Keratinocyte (primary cell): Measurements from ENCODE around the gene TPM1. TPM values are rescaled to one million over a fixed set of nuclear protein-coding genes. Genes with fewer than 3 reads are reported as not detected.

Experiments
- DNase-seq: peaks from one replicate; pipeline ENCODE4 v3.0.0-alpha.2; 2011; ENCODE audit warnings: low read depth, missing footprints, low spot score
- FAIRE-seq: peaks from 2 replicates; lab custom pipeline; 2011; peaks lifted over from hg19 to GRCh38; lab: Jason Lieb, UNC
- H2AFZ ChIP-seq: 2 replicates; pipeline ENCODE4 v1.6.0; 2012; ENCODE audit warnings: low read length, control low read depth, inconsistent platforms; ENCODE audit not compliant: control insufficient read depth
- H3K27ac ChIP-seq: 2 replicates; pipeline ENCODE4 v1.5.1; 2011; ENCODE audit warnings: low read length; ENCODE audit not compliant: control insufficient read depth, insufficient read depth
- H3K27me3 ChIP-seq: 3 replicates; pipeline ENCODE4 v1.6.0; 2011; ENCODE audit warnings: low read length; ENCODE audit not compliant: control insufficient read depth, insufficient read depth; ENCODE audit errors: extremely low read depth
- H3K36me3 ChIP-seq, 2 experiments: 2 replicates in 1 of 2; 3 replicates in 1 of 2; pipeline ENCODE4 v1.5.1; 2011; ENCODE audit warnings: low read length in 2 of 2, mild to moderate bottlenecking in 1 of 2; ENCODE audit not compliant: control insufficient read depth in 2 of 2, insufficient read depth in 2 of 2; ENCODE audit errors: extremely low read depth in 1 of 2
- H3K4me1 ChIP-seq: 3 replicates; pipeline ENCODE4 v1.5.1; 2011; ENCODE audit warnings: low read length; ENCODE audit not compliant: control insufficient read depth, insufficient read depth; ENCODE audit errors: extremely low read depth
- H3K4me2 ChIP-seq: 3 replicates; pipeline ENCODE4 v1.6.0; 2011; ENCODE audit warnings: low read depth, low read length; ENCODE audit not compliant: control insufficient read depth, insufficient read depth; ENCODE audit errors: extremely low read depth
- H3K4me3 ChIP-seq, 3 experiments: fragments of 200-600 bp in 1 of 3; sonication (generic) in 1 of 3; 2 replicates in 2 of 3; 3 replicates in 1 of 3; pipeline ENCODE4 v1.5.1; 2011 to 2016; ENCODE audit warnings: low read length in 3 of 3, mild to moderate bottlenecking in 3 of 3, control low read depth in 2 of 3, inconsistent platforms in 1 of 3, low read depth in 1 of 3, mixed read lengths in 1 of 3, mixed run types in 1 of 3, moderate library complexity in 1 of 3; ENCODE audit not compliant: control insufficient read depth in 2 of 3, insufficient read depth in 2 of 3; ENCODE audit errors: extremely low read depth in 1 of 3
- H3K79me2 ChIP-seq: 2 replicates; pipeline ENCODE4 v1.6.0; 2012; ENCODE audit warnings: low read length; ENCODE audit not compliant: control insufficient read depth, insufficient read depth
- H3K9ac ChIP-seq: 3 replicates; pipeline ENCODE4 v1.6.0; 2011; ENCODE audit warnings: low read length; ENCODE audit not compliant: control insufficient read depth, insufficient read depth; ENCODE audit errors: extremely low read depth
- H3K9me1 ChIP-seq: 3 replicates; pipeline ENCODE4 v1.6.0; 2011; ENCODE audit warnings: low read length; ENCODE audit not compliant: control insufficient read depth, insufficient read depth; ENCODE audit errors: extremely low read depth
- H3K9me3 ChIP-seq: 2 replicates; pipeline ENCODE4 v1.5.1; 2012; ENCODE audit warnings: low read depth, low read length; ENCODE audit not compliant: control insufficient read depth
- H4K20me1 ChIP-seq: 3 replicates; pipeline ENCODE4 v1.6.0; 2011; ENCODE audit warnings: low read length; ENCODE audit not compliant: control insufficient read depth, insufficient read depth; ENCODE audit errors: extremely low read depth
- EZH2 ChIP-seq: IDR thresholded peaks from one replicate; pipeline ENCODE4 v1.6.1; 2012; ENCODE audit warnings: inconsistent platforms, mild to moderate bottlenecking, low read length, moderate library complexity
- dilution Hi-C: fragments of 300-500 bp; cut with MboI; formaldehyde crosslinking; loops from one replicate; pipeline ENCODE4 v1.7.0; 2020; ENCODE audit warnings: low sequenced_read_pairs; ENCODE audit not compliant: extremely low pct_ligation_motif_present
- polyA plus RNA-seq, 5 experiments: library from polyadenylated mRNA; depleted of rRNA in 3 of 5; stranded (reverse) in 3 of 5; stranded (forward) in 1 of 5; unstranded in 1 of 5; fragments of >200 nt; gene quantifications; 1 replicate in 1 of 5; 2 replicates in 3 of 5; 3 replicates in 1 of 5; pipeline versions ENCODE4 v1.2.1 to v1.2.3, GENCODE V29; 2011 to 2012; ENCODE audit warnings: missing spikeins in 2 of 5, low read depth in 1 of 5, low replicate concordance in 1 of 5
- TF ChIP-seq, protein P1 (sequence below), 3 experiments: IDR thresholded peaks in 1 of 3; conservative IDR thresholded peaks in 1 of 3; optimal IDR thresholded peaks in 1 of 3; 2 replicates in 2 of 3; 3 replicates in 1 of 3; pipeline versions ENCODE3 to v1.5.1; 2011; ENCODE audit warnings: low read length in 3 of 3, mild to moderate bottlenecking in 3 of 3, moderate library complexity in 2 of 3, control low read depth in 1 of 3, inconsistent platforms in 1 of 3; ENCODE audit not compliant: insufficient read depth in 2 of 3; ENCODE audit errors: extremely low read depth in 1 of 3

The TPM1 gene
- polyA plus RNA-seq, 1 donor (not counting 4 experiments of a cell fraction or from before 2014, with no cell fraction given): 370 TPM

DNA sequence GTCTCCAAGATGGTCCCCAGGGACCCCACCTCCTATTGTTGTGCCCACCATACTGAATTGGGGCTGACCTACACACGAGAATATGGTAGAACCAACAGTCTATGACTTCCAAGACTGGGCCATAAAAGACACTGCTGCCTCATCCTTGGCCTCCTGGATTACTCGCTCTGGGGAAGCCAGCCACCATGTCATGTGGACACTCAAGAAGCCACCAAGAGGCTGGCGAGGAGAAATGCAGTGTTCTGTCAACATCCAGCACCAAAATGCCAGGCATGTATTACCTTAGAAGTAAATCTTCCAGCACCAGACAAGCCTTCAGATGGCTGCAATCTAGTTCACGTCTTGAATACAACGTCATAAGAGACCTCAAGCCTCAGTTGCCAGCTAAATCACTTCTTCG, 17.1 kb upstream of the TPM1 start:
- Histone ChIP-seq H4K20me1 (no peaks in the 10 kb centered on the region), H3K79me2 (no peaks in the 10 kb centered on the region), H3K27me3 (no peaks in the 10 kb centered on the region), H2AFZ (no peak overlapping the region), H3K9ac (no peak overlapping the region), H3K27ac (no peak overlapping the region), H3K4me1 (peaks cover 8% of the 10 kb centered on the region), H3K9me3 (no peaks in the 10 kb centered on the region), H3K4me3 (no peak overlapping the region), H3K4me2 (no peak overlapping the region), H3K9me1 (no peaks in the 10 kb centered on the region), H3K36me3 (no peaks in the 10 kb centered on the region)
- DNase-seq (no peak), FAIRE-seq (no peak)
- TF ChIP-seq, protein P1, sequence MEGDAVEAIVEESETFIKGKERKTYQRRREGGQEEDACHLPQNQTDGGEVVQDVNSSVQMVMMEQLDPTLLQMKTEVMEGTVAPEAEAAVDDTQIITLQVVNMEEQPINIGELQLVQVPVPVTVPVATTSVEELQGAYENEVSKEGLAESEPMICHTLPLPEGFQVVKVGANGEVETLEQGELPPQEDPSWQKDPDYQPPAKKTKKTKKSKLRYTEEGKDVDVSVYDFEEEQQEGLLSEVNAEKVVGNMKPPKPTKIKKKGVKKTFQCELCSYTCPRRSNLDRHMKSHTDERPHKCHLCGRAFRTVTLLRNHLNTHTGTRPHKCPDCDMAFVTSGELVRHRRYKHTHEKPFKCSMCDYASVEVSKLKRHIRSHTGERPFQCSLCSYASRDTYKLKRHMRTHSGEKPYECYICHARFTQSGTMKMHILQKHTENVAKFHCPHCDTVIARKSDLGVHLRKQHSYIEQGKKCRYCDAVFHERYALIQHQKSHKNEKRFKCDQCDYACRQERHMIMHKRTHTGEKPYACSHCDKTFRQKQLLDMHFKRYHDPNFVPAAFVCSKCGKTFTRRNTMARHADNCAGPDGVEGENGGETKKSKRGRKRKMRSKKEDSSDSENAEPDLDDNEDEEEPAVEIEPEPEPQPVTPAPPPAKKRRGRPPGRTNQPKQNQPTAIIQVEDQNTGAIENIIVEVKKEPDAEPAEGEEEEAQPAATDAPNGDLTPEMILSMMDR (optimal IDR thresholded peaks at IDR 0.05 in 1 of 3, IDR thresholded peaks at IDR 0.05 in 1 of 3, conservative IDR thresholded peaks at IDR 0.05 in 1 of 3; ENCODE audit: extremely low read depth in 1 of 3, insufficient read depth in 2 of 3, low read length in 3 of 3): peak in 1 of 3 experiments; percentile 5
- TF ChIP-seq EZH2: no peak
- dilution Hi-C loops: loop anchor here (25.0 kb wide), 1 partner anchor 263 kb away; no protein-coding TSS in a partner anchor

DNA sequence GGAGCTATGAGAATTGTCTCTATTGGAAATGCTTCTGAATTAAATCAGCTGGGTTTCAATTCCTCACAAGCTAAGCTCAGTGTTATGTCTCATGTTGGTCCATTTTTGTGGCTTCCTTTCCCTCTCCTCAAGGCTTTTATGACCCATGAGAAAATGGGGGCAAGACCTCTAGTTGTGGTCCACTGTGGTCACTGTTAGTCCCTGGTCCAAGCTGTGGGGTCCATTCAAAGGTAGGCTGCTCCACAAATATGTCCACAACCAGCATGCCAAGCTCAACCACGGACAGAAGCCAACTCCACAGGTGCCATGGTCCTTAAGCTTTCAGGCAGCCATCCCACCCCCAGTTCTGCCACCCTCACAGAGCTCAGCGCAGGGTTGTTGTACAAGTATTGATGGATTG, 14.9 kb upstream of the TPM1 start:
- H2AFZ ChIP-seq: no peak overlapping the region
- no peaks in the 10 kb centered on the region for H3K4me1 ChIP-seq
- dilution Hi-C loops: loop anchor here (25.0 kb wide), 1 partner anchor 265 kb away; no protein-coding TSS in a partner anchor
- H3K27me3 ChIP-seq: no peaks in the 10 kb centered on the region
- no peak overlapping the region for H3K4me2 ChIP-seq
- FAIRE-seq: no peak
- no peaks in the 10 kb centered on the region for H3K36me3 ChIP-seq
- H3K4me3 ChIP-seq: no peak overlapping the region
- no peak overlapping the region for H3K9ac ChIP-seq
- H3K9me1 ChIP-seq: no peaks in the 10 kb centered on the region
- H4K20me1 ChIP-seq: no peaks in the 10 kb centered on the region
- H3K79me2 ChIP-seq: no peaks in the 10 kb centered on the region
- no peaks in the 10 kb centered on the region for H3K9me3 ChIP-seq
- H3K27ac ChIP-seq: no peak overlapping the region
- no peak for DNase-seq
- TF ChIP-seq, protein P1 (optimal IDR thresholded peaks at IDR 0.05 in 1 of 3, IDR thresholded peaks at IDR 0.05 in 1 of 3, conservative IDR thresholded peaks at IDR 0.05 in 1 of 3; ENCODE audit: extremely low read depth in 1 of 3, insufficient read depth in 2 of 3, low read length in 3 of 3): no peak
- no peak for TF ChIP-seq EZH2
